C4-2B (cell line): ENCODE measurements around the gene CTSW.
"Not testable (repeated sequence)": the region's sequence is repeated elsewhere in the genome, so short reads cannot be mapped to it uniquely, and the experiment has no call there.

Experiments
- H3K27ac ChIP-seq: fragments of 450-650 bp; 2 replicates; pipeline ENCODE4 v1.5.1; 2017
- CTCF ChIP-seq: fragments of 450-650 bp; conservative IDR thresholded peaks from 2 replicates; pipeline ENCODE4 v1.5.1; 2017; ENCODE audit warnings: mild to moderate bottlenecking
- ZFX ChIP-seq: fragments of 450-650 bp; IDR thresholded peaks from 2 replicates; pipeline ENCODE4 v1.6.1; 2017

CTSW gene

GRCh38 chr11:65888163-65888814 lies 8.7 kb downstream of the CTSW start, which contains the start of gene FIBP:
TSS of gene FIBP (minus strand) at chr11:65888471. CDS start at chr11:65888418, 53 bp downstream.
- peak; percentile 99 for TF ChIP-seq CTCF
- TF ChIP-seq ZFX: no peak
- peak within 1 kb of the TSS; percentile 68 for H3K27ac ChIP-seq

- peak within 1 kb of the TSS; percentile 88 for H3K27ac ChIP-seq
- TF ChIP-seq CTCF: no peak; the same call in 1 of the 2 replicates
- TF ChIP-seq ZFX: peak; percentile 90; the same call in 1 of the 2 replicates
Measured at GRCh38 chr11:65890324-65891218, 10.9 kb downstream of the CTSW start, which contains the start of gene CCDC85B. TSS of gene CCDC85B (plus strand) at chr11:65890673. CDS start at chr11:65890784, 111 bp downstream.

- TF ChIP-seq CTCF: no peak
- no peak for TF ChIP-seq ZFX
- peak overlapping the region; percentile 88 for H3K27ac ChIP-seq
Measured at GRCh38 chr11:65891219-65892136, 11.8 kb downstream of the CTSW start.

- H3K27ac ChIP-seq: not testable (repeated sequence)
Measured at GRCh38 chr11:65892137-65892540, 12.5 kb downstream of the CTSW start.

GRCh38 chr11:65892661-65893317 lies 13.2 kb downstream of the CTSW start:
- TF ChIP-seq CTCF: no peak
- TF ChIP-seq ZFX: no peak
- H3K27ac ChIP-seq: no peak overlapping the region

- H3K27ac ChIP-seq: no peak overlapping the region
- TF ChIP-seq ZFX: no peak
Measured at GRCh38 chr11:65894034-65894591, 14.5 kb downstream of the CTSW start.

- TF ChIP-seq CTCF (no peak), ZFX (no peak)
- H3K27ac ChIP-seq: no peak overlapping the region
Measured at GRCh38 chr11:65895482-65895981, 15.9 kb downstream of the CTSW start.
